Ovary (tissue), 9 donors: ENCODE results near the gene MAGT1. TPM values are rescaled to one million over a fixed set of nuclear protein-coding genes. Genes with fewer than 3 reads are reported as not detected.

ENCODE experiments used
- DNase-seq, 5 donors: peaks; one replicate each; pipeline ENCODE4 v3.0.0-alpha.2; 2019 to 2020
- H3K27ac ChIP-seq, 2 donors: fragments of 200-600 bp; one replicate each; pipeline versions ENCODE4 v1.5.1 to v1.8.0; 2019 to 2022
- H3K27me3 ChIP-seq: fragments of 200-600 bp; one replicate; pipeline ENCODE4 v1.8.0; 2022
- H3K36me3 ChIP-seq: fragments of 200-600 bp; sonication (generic); one replicate; pipeline ENCODE4 v1.5.1; 2019
- H3K4me1 ChIP-seq: one replicate; pipeline ENCODE4 v1.8.1; 2013; ENCODE audit warnings: mild to moderate bottlenecking, moderate library complexity; ENCODE audit not compliant: insufficient read depth
- H3K4me3 ChIP-seq: fragments of 200-600 bp; sonication (generic); one replicate; pipeline ENCODE4 v1.5.1; 2017
- H3K9me3 ChIP-seq, 2 donors: fragments of 200-600 bp in 1 of 2; sonication (generic) in 1 of 2; one replicate each; pipeline versions ENCODE4 v1.5.1 to v1.8.1; 2013 to 2019; ENCODE audit warnings: mild to moderate bottlenecking in 1 of 2, moderate library complexity in 1 of 2
- CTCF ChIP-seq, 3 donors: fragments of 450-650 bp in 2 of 3; fragments of 200-600 bp in 1 of 3; IDR thresholded peaks; one replicate each; pipeline versions ENCODE4 v1.5.1 to v1.8.0; 2016 to 2022; ENCODE audit warnings: antibody characterized with exemption in 3 of 3, mild to moderate bottlenecking in 1 of 3
- EP300 ChIP-seq: sonication (generic); formaldehyde crosslinking; IDR thresholded peaks from one replicate; pipeline ENCODE4 v1.6.1; 2017; ENCODE audit warnings: antibody characterized with exemption
- POLR2A ChIP-seq: fragments of 450-650 bp; IDR thresholded peaks from one replicate; pipeline ENCODE4 v1.6.1; 2017; ENCODE audit warnings: antibody characterized with exemption, mild to moderate bottlenecking, moderate library complexity
- WGBS, 3 donors: extraction: QIAGEN DNeasy Blood & Tissue Kit in 1 of 3; methylation state at CpG; one replicate each; pipeline versions ENCODE4 v1.1.5 to v1.1.7; 2013 to 2017; 5-methylcytosine and 5-hydroxymethylcytosine counted together
- intact Hi-C, 4 donors: fragments of 100-400 bp; cut with DNase I; formaldehyde crosslinking; loops; one replicate each; pipeline versions ENCODE4 v1.11.0 to v1.15.1; 2022 to 2023
- polyA plus RNA-seq, 2 donors: library from polyadenylated mRNA; stranded (reverse); fragments of 200-250 nt in 1 of 2; fragments of 350-450 nt in 1 of 2; fragmentation: Illumina TruSeq in 1 of 2; extraction: RNeasy Lipid Tissue Mini Kit (QIAGEN cat#74804) in 1 of 2; gene quantifications; one replicate each; pipeline ENCODE4 v1.2.3, GENCODE V29; 2013 to 2014
- total RNA-seq, 7 donors: library from RNA; depleted of rRNA in 2 of 7; stranded (reverse); fragments of >200 nt in 2 of 7; fragmentation: NEBNext Ultra II Directional in 3 of 7; extraction: Animal tissue kit (Norgen Biotek cat#: 25700) in 3 of 7; gene quantifications; one replicate each; pipeline versions ENCODE4 v1.1.0 to v1.2.4, GENCODE V29; 2016 to 2023
- donor health status: DM: no; HTN: no; CAD: no; lungs with moderate emphysema.
- donor health status: DM: no; HTN: no; CAD: no.
- donor health status: Bipolar disorder and iron deficiency.
- donor health status: DM: yes; HTN: yes; CAD: no.
- donor health status: DM: no; HTN: no; CAD: no.
- donor health status: DM: yes; HTN: yes; CAD: no.

MAGT1 gene
- total and polyA plus RNA-seq, 9 donors, result 24.4 to 60.8 (median 47.4) TPM

GRCh38 chrX:77814210-77814609 is 81.0 kb downstream of the MAGT1 start:
- H3K27ac ChIP-seq, result no peak overlapping the region
- no peaks in the 10 kb centered on the region for H3K4me1 ChIP-seq
- intact Hi-C loops, result no loop called here
- H3K36me3 ChIP-seq, result no peaks in the 10 kb centered on the region
- no peak overlapping the region for H3K4me3 ChIP-seq
- DNase-seq, result no peak
- no peaks in the 10 kb centered on the region for H3K27me3 ChIP-seq
- 88 to 98% (median 98%) methylated on average over 1 of the region's 1 CpG for WGBS, 3 donors
- TF ChIP-seq POLR2A, result no peak
- TF ChIP-seq EP300, result no peak
- TF ChIP-seq CTCF (IDR thresholded peaks at IDR 0.05), result no peak
- H3K9me3 ChIP-seq, result no peaks in the 10 kb centered on the region

GRCh38 chrX:77802201-77802600 is 93.0 kb downstream of the MAGT1 start:
- 40 to 70% (median 52%) methylated on average over 1 of the region's 1 CpG for WGBS, 3 donors
- Histone ChIP-seq H3K4me1 (no peaks in the 10 kb centered on the region), H3K4me3 (no peak overlapping the region), H3K9me3 (no peaks in the 10 kb centered on the region), H3K36me3 (no peaks in the 10 kb centered on the region), H3K27me3 (no peaks in the 10 kb centered on the region), H3K27ac (no peak overlapping the region)
- intact Hi-C loops, result no loop called here
- no peak for TF ChIP-seq CTCF (IDR thresholded peaks at IDR 0.05)
- TF ChIP-seq EP300, result no peak
- no peak for TF ChIP-seq POLR2A
- DNase-seq, result no peak

- TF ChIP-seq CTCF (IDR thresholded peaks at IDR 0.05) (no peak), POLR2A (no peak)
- WGBS, 3 donors, result 93 to 98% (median 97%) methylated on average over 1 of the region's 1 CpG
- H3K4me3 ChIP-seq, result no peak overlapping the region
- no peak for DNase-seq
- no peaks in the 10 kb centered on the region for H3K9me3 ChIP-seq
- H3K27me3 ChIP-seq, result no peaks in the 10 kb centered on the region
- H3K27ac ChIP-seq, result no peak overlapping the region
- intact Hi-C loops, result no loop called here
- no peaks in the 10 kb centered on the region for H3K4me1 ChIP-seq
- H3K36me3 ChIP-seq, result no peaks in the 10 kb centered on the region
Observed at GRCh38 chrX:77795124-77795523, 100.1 kb downstream of the MAGT1 start.

GRCh38 chrX:77793946-77794345 is 101.3 kb downstream of the MAGT1 start:
- intact Hi-C loops, result no loop called here
- H3K27ac ChIP-seq, result no peak overlapping the region
- TF ChIP-seq CTCF (IDR thresholded peaks at IDR 0.05) (no peak), EP300 (no peak), POLR2A (no peak)
- WGBS, 3 donors, result 81 to 83% (median 82%) methylated on average over 6 of the region's 6 CpGs
- no peak for DNase-seq
- no peaks in the 10 kb centered on the region for H3K9me3 ChIP-seq
- H3K4me1 ChIP-seq, result no peaks in the 10 kb centered on the region
- no peaks in the 10 kb centered on the region for H3K36me3 ChIP-seq
- no peaks in the 10 kb centered on the region for H3K27me3 ChIP-seq
- H3K4me3 ChIP-seq, result no peak overlapping the region

GRCh38 chrX:77788050-77788449 is 107.2 kb downstream of the MAGT1 start:
- 35 to 60% (median 36%) methylated on average over 2 of the region's 2 CpGs for WGBS, 3 donors
- TF ChIP-seq EP300 (no peak), POLR2A (no peak), CTCF (IDR thresholded peaks at IDR 0.05) (no peak)
- H3K4me1 ChIP-seq, result no peaks in the 10 kb centered on the region
- no peak for DNase-seq
- no peaks in the 10 kb centered on the region for H3K36me3 ChIP-seq
- no peaks in the 10 kb centered on the region for H3K9me3 ChIP-seq
- peak overlapping the region; percentile 16 for H3K4me3 ChIP-seq
- intact Hi-C loops, result no loop called here
- peak overlapping the region in 1 of 2 donors; percentile 8 for H3K27ac ChIP-seq
- H3K27me3 ChIP-seq, result no peaks in the 10 kb centered on the region
